ENCODE measurements around the gene KAZALD1. TPM values are rescaled to one million over a fixed set of nuclear protein-coding genes. Genes with fewer than 3 reads are reported as not detected.

KAZALD1 gene
- total RNA-seq, 1 donor from 2014 or later, result 16.8 TPM

DNA sequence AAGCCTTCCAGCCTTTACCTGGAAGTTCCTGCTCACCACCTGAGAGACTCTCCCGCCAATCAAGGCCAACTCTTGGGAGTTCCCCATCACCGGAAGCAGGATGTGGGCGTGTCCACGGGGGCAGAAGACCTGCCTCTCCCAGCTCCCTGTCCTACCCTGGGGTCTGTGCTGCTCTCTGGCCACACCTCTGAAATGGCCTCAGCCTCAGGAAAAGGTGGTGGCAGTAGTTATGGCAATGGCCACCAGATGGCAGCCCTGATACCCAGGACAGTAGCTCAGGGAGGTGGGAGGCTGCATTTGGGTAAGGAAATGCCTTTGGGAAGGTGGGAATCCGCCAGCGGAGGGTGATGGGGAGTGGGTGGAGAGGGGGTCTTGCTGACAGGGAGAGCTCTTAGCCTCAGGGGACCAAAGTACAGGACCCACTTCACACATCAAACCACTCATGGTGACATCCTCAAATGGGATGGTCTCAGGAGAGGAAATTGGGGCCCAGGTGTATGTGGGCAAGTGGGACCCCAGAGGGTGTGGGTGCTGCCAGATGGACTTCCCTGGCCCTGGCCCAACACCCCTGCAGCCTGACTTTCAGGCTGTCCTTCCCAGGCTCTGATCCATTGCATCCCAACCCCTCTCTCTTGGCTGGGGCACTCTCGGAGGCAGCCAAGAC, 33.9 kb downstream of the KAZALD1 start:
- H3K4me1 Mint-ChIP-seq, result peaks cover 14% of the 10 kb centered on the region
- H3K9me3 Mint-ChIP-seq, result no peaks in the 10 kb centered on the region
- no peaks in the 10 kb centered on the region for H3K36me3 Mint-ChIP-seq
- H3K4me3 Mint-ChIP-seq, result no peak overlapping the region
- DNase-seq (ENCODE audit: low spot score in 2 of 2, unreplicated experiment in 2 of 2), result peak in 1 of 2 experiments; percentile 82
- peaks cover 72% of the 10 kb centered on the region for H3K27me3 Mint-ChIP-seq (ENCODE audit: low read depth)
- H3K27ac Mint-ChIP-seq, result no peak overlapping the region
- TF ChIP-seq, protein P1, sequence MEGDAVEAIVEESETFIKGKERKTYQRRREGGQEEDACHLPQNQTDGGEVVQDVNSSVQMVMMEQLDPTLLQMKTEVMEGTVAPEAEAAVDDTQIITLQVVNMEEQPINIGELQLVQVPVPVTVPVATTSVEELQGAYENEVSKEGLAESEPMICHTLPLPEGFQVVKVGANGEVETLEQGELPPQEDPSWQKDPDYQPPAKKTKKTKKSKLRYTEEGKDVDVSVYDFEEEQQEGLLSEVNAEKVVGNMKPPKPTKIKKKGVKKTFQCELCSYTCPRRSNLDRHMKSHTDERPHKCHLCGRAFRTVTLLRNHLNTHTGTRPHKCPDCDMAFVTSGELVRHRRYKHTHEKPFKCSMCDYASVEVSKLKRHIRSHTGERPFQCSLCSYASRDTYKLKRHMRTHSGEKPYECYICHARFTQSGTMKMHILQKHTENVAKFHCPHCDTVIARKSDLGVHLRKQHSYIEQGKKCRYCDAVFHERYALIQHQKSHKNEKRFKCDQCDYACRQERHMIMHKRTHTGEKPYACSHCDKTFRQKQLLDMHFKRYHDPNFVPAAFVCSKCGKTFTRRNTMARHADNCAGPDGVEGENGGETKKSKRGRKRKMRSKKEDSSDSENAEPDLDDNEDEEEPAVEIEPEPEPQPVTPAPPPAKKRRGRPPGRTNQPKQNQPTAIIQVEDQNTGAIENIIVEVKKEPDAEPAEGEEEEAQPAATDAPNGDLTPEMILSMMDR (IDR thresholded peaks at IDR 0.05; ENCODE audit: unreplicated experiment), result peak; percentile 80

DNA sequence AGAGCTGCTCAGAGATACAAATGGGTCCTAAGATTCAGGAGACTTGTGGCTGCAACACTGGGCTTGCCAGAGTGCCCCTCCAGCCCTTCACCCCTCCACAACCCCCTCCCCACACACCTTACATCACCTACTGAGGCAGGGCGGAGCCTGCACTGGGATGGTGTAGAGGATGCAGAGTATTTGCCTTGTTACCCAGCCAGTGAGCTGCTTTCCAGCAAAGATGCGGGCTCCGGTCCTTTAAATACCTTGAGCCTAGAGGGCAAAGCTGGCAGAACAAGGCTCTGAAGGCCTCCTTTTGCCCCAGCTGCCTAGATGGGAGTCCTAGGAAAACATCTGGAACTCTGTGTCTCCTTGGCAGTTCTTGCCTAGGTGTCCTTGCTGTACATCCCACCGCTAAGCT, 34.6 kb downstream of the KAZALD1 start:
- DNase-seq (ENCODE audit: low spot score in 2 of 2, unreplicated experiment in 2 of 2), result no peak
- H3K27ac Mint-ChIP-seq, result no peak overlapping the region
- H3K4me3 Mint-ChIP-seq, result no peak overlapping the region
- no peaks in the 10 kb centered on the region for H3K36me3 Mint-ChIP-seq
- H3K9me3 Mint-ChIP-seq, result no peaks in the 10 kb centered on the region
- H3K4me1 Mint-ChIP-seq, result peaks cover 14% of the 10 kb centered on the region
- peaks cover 70% of the 10 kb centered on the region for H3K27me3 Mint-ChIP-seq (ENCODE audit: low read depth)
- TF ChIP-seq, protein P1 (IDR thresholded peaks at IDR 0.05; ENCODE audit: unreplicated experiment), result no peak

DNA sequence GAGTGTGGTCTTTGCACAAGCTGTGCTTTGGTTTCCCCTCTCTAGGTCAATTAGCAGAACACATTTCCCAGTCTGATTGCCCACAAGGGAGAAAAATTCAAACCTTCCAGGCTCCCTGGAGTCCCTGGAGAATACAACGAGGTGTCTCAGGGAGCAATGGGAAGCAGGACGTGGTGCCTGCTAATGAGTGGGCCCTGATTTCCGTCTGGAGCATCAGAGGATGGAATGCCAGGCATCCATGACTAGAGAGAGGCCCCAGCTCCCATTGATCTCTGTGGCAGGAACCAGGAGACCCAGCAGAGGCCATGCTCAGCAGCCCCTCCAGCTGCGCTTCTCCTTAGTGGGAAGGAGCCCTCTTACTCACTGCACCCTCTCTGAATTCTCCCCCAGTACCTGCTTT, 36.1 kb downstream of the KAZALD1 start:
- no peak for DNase-seq (ENCODE audit: low spot score in 2 of 2, unreplicated experiment in 2 of 2)
- Mint-ChIP-seq H3K9me3 (no peaks in the 10 kb centered on the region), H3K27me3 (ENCODE audit: low read depth) (peaks cover 70% of the 10 kb centered on the region), H3K4me3 (no peak overlapping the region), H3K4me1 (peaks cover 14% of the 10 kb centered on the region), H3K27ac (no peak overlapping the region), H3K36me3 (no peaks in the 10 kb centered on the region)
- TF ChIP-seq, protein P1 (IDR thresholded peaks at IDR 0.05; ENCODE audit: unreplicated experiment), result no peak

DNA sequence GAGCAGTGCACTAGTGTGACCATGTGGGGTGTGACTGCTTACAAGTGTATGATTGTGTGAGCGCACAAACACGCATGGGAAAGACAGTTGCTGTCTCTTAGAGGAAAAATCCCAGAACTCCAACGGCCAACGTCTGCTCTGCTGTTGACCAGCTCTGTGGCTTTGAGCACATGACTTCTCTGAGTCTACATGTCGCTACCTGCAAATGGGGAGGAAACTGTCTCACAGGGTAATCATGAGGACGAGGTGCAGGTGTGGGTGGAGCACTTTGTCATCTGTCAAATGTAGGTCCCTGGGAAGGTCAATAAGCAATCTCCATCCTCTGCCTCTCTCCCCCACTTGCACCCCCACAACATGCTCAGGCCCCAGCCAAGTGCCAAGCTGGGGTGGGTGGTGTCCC, 38.1 kb downstream of the KAZALD1 start:
- no peak for DNase-seq (ENCODE audit: low spot score in 2 of 2, unreplicated experiment in 2 of 2)
- Mint-ChIP-seq H3K4me3 (no peak overlapping the region), H3K27me3 (ENCODE audit: low read depth) (peaks cover 81% of the 10 kb centered on the region), H3K36me3 (no peaks in the 10 kb centered on the region), H3K9me3 (no peaks in the 10 kb centered on the region), H3K27ac (no peak overlapping the region), H3K4me1 (peaks cover 6% of the 10 kb centered on the region)
- TF ChIP-seq, protein P1 (IDR thresholded peaks at IDR 0.05; ENCODE audit: unreplicated experiment), result no peak

DNA sequence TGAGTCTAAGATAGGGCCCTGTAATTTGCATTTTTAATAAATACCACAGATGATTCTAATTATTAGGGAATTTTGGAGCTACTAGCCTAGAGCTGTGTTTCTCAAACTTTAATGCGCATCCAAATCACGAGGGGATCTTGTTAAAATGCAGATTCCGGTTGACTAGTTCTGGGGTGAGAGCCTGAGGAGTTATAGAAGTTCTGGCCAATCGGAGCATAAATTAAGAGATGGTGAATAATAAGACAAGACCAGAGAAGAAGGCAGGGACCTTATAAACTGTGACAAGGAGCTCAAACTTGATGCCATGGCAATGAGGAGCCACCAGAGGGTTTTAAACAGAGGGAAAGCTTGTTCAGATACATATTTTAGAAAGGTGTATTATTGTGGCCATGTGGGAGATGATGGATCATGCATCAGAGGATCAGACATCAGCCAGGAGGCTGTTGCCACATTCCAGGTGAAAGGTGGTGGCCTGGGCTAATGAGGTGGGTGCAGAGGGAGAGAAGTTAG, 39.6 kb downstream of the KAZALD1 start:
- Mint-ChIP-seq H3K4me3 (no peak overlapping the region), H3K27ac (no peak overlapping the region)

More for the DNA sequence above, 39.6 kb downstream of the KAZALD1 start:
- Mint-ChIP-seq H3K36me3 (no peaks in the 10 kb centered on the region), H3K27me3 (ENCODE audit: low read depth) (peaks cover 84% of the 10 kb centered on the region), H3K9me3 (no peaks in the 10 kb centered on the region), H3K4me1 (no peaks in the 10 kb centered on the region)
- no peak for DNase-seq (ENCODE audit: low spot score in 2 of 2, unreplicated experiment in 2 of 2)
- TF ChIP-seq, protein P1 (IDR thresholded peaks at IDR 0.05; ENCODE audit: unreplicated experiment), result no peak
